GM21529 (cell line): ENCODE data around the gene PKM.
A peak's percentile ranks its signal among the peaks of the same experiment; 100 is the strongest.
"Not testable (repeated sequence)": the region's sequence is repeated elsewhere in the genome, so short reads cannot be mapped to it uniquely, and the experiment has no call there.

Experiments used
- ATAC-seq: cut with Tn5 transposase; IDR thresholded peaks from one replicate; pipeline ENCODE4 v1.9.1; 2021; ENCODE audit not compliant: unreplicated experiment

Gene PKM

DNA sequence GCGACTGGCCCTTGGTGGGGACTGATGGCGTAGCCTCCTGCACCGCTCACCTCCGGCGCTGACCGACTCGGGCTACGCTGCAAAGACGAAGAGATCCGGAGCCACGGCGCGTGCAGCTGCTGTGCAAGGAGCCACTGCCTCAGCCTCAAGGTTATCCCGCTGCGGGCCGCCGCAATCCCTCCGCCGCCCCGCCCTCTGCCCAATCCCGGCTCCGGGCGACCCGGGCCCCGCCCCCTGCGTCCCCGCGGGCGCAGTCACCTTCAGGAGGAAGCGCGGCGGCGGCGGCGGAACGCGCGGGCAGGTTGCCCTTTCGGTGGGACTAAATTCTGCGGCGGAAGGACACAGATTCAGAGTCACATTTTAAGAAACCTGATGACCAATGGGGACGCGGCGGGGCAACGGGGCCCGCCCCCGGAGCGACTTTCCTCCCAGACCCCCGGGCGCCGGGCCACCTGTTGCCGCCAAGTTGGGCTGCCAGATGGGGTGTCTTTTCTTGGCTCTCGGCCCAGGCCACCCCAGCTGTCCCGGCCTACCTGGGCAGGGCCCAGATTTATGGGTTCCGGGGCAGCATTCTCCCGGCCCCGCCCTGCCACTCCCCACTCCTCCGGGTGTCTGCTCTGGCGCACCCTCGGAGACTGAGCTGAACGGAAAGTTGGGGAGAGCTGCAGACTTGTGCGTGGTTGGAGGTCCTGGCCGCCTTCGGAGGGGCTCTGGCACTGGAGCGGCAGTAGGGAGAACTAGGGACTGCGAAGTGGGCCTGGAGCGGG lies at the start of gene PKM:
Gene PKM (minus strand): TSS at position 125 of the 767 bp plus-strand sequence. CDS start 12,093 bp downstream, outside the sequence.
- peak; percentile 35 for ATAC-seq

DNA sequence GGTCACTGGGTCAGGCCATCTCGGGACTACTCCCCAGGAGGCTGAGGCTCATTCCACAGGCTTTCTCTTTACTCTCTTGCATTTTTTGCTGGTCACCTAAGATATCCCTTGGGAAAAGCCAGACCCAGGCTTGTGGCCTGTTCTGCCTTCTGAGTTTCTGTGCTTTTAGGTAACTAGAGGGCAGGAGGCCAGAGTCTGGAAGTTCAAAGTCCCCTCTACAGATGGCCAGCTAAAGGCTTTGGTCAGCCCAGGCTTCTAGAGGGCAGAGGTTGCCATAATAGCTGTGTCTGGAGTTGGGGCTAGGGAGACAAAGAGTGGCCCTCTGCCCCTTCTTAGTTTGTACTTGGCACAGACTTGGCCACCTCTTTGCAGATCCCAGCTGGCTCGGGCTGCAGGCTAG lies 49.8 kb upstream of the PKM start:
- ATAC-seq: no peak

DNA sequence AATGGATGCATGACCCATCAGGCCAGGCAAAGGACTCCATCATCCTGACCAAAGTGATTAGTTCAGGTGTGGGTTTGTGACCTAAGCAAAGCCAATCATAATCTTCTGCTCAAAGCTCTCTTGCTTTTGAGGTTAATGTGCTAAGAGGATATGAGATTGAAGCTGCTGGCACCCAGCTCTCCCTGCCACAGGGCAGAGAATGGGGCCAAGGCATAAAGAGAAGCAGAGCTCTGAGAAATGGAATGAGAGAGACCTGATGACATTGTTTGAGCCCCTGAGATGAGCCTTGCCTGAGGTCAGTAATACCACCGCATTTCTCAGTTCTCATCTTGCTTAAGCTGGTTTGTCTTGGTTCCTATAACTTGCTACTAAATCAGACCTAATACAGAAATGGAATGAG lies 47.7 kb upstream of the PKM start:
- no peak for ATAC-seq

DNA sequence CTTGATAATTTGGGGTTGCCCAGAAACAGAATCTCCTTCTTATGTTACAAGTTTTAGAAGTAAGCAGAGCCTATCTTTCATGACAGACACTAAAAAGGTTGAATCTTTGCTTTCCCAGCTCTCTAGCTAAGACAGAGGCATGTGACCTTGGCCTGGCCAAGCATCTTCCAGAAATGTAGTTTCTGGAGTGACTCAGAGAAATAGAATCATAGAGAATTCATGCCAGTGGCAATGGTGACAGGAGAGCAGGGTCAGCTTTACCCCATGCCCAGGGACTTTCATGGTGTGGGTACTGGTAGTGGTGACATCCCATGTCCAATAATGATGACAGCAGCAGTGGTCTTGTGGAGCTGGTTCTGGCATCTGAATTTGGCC lies 45.3 kb upstream of the PKM start:
- ATAC-seq: no peak

DNA sequence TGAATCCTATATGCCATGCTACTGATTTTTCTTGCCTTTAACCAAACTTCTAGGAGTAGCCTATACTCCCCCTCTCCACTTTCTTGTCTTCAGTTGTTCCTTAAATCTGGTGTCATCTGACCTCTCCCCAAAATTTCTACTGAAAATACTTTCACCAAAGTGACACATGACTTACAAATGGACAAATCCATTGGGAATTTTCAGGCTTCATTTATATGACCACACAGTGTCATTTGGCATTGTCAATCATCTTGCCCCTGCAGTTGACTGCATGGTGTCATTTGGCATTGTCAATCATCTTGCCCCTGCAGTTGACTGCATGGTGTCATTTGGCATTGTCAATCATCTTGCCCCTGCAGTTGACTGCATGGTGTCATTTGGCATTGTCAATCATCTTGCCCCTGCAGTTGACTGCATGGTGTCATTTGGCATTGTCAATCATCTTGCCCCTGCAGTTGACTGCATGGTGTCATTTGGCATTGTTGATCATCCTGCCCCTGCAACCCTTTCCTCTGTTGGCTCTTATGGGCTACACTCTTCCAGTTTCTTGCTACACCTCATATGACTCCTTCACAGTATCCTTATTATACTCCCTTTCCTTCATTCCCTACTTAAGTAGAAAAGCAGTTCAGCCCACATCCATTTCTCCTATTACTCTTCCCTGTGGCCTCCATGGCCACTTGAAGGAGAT lies 44.8 kb upstream of the PKM start:
- not testable (repeated sequence) for ATAC-seq

DNA sequence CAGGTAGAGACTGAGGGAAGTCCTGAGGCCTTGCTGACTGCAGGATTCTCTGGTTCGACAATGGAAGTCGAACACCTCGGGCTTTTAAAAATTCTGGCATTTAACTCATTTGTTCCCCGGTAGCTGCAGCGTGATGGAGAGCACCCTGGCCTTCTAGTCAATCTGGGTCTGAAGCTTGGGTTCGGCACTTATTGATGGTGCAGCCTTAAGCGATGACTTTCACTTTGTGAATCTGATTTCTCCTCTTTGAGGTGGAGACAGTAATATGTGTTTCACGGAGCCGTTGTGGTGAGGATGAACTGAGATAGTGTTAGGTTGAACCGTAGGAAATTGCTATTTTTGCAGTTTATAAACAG lies 42.0 kb upstream of the PKM start:
- ATAC-seq: no peak

DNA sequence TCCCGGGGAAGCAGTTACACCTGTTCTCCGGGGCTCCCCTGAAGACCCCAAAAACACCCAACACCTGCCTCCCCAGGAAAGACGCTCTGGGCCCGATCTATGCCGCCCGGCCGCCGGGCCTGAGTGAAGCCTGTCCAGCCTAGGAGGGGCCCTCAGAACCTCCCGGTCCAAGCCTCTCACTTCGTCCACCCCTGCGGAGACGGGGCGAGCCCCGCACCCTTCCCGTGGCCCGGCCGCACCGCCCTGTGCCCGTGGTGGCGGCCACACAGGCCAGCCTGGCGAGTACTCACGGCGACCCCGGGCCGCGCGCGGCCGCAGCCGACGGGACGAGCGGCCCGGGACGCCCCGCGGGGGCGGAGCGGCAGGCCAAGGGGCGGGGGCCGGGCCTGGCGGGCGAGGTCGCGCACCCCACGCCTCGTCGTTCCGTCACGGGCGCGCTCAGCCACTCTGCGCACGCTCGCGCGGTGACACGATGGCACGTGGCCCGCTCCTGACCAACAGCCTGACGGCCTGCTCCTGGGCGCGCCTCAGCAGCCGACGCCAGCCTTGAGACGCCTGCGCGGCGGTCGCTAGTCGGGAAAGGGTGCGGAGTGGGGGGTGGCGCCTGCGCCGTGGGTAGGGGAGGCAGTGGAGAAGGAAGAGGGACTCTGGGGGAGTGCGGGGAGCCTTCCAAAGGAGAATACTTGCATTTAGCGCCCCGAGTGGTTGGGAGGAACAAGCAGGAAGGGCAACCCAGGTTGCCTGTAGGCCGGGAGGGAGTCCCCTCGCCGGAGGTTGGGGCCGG lies 41.4 kb upstream of the PKM start, which contains the start of gene PARP6:
Gene PARP6 (minus strand): TSS at position 342 of the 784 bp plus-strand sequence. CDS start 5,077 bp downstream, outside the sequence.
- ATAC-seq: peak; percentile 95

DNA sequence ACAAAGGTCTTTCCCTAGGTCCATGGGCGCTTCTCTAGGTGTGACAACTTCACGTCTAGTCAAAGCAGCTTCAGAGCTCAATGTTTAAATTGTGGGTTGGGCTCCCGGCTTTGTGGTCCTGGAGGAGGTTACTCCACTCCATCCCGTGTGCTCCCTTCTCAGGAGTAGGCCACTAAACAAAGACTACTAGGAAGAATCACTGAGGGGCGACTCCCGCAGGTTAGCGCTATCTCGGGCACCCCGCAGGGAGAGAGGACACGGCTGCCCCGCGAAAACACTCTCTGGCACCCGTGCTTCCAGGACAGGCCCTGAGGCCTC lies 40.9 kb upstream of the PKM start:
- ATAC-seq: no peak

DNA sequence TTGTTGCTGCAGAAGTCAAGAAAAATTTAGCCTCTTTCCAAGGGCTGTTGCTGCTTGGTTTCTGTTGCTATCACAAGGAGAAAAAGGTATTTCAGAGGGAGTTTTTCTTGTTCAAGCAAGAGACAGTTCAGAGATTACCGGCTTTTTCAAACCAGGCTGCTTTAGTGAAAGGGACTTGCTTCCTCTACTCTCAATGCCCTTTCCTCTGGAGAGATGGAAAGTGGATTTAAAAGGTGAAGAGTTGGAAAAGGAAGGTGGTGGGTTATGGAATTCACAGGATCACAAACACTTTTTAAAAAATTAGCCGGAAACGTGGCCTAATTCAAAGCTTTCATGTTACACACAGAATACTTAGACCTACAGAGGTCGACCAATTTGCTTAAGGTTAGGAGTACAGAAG lies 40.2 kb upstream of the PKM start:
- no peak for ATAC-seq

DNA sequence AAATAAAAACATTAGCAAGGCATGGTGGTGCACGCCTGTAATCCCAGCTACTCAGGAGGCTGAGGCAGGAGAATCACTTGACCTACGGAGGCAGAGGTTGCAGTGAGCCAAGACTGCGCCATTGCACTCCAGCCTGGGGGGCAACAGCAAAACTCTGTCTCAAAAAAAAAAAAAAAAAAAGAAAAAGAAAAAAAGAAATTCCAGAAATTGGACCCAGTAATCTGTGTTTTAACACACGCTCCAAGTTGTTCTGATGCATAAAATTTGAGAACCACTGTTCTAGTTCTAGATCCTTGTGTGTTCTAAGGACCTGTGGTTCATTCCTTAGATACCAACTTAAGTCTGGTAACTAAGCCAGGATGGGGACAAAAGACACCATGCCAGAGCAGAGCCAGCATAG lies 38.7 kb upstream of the PKM start:
- ATAC-seq: no peak

DNA sequence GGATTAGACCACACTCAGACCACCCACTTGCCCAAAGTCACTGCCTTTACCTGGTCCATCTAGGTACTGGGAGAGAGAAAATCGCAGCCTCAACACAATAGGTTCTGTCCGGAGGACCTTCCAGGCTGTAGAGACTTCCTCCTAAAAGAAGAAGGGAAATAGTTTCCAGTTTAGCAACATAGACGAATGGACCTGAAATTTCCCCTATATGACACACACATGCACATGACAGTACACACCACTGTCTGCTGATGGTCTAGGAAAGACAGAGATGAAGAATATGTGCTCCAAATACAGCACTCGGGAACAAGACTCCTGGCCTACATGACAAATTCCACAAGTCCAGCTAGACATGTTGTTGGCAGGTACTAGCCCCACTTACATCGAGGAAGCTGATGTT lies 34.0 kb upstream of the PKM start:
- no peak for ATAC-seq

DNA sequence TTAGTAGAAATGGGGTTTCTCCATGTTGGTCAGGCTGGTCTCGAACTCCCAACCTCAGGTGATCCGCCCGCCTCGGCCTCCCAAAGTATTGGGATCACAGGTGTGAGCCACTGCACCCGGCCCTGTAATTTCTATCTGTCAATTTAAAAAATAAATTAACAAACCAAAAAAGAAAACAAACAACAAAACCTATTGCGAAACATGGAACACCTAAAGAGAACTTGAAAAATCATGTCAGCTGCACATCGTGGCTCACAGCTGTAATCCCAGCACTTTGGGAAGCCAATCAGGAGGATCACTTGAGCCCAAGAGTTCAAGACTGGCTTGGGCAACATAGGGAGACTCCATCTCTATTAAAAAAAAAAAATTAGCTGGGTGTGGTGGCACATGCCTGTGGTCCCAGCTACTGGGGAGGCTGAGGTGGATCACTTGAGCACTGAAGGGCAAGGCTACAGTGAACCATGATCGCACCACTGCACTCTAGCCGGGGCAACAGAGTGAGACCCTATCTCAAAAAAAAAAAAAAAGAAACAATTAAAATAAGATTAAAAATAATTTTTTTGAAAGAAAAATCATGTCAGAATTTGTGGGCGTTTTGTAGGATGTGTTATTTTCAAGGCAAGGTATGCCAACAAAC lies 21.8 kb upstream of the PKM start:
- ATAC-seq: no peak

DNA sequence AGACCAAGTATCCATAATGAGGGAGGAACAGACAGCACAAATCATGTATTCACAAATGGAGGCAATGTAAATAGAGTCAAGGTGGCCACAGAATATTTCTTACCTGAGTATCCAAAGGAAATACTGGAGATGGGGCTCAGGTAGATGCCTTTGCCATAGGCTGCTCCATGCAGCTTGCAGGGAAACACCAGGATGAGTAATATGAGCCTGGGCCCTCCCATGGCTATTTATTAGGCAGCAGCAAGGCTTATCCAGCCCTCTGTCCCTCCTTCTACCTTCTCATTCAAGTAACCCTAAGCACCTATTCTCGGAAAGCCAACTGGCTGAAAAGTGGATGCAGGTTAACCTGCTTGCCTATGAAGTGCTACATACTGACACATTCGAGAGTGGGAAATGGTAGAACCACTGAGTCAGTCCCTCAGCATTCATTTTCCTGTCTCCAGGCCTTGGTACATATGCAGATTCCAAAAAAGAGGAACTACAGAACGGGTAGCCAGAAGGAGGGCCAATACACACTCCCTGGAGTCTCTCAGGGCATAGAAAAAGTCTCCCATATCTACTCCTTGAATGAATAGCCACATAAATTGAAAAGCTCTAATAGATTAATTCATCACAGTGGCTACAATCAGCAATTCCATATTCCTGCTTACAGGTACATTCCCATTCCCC lies 18.3 kb upstream of the PKM start:
- ATAC-seq: no peak

DNA sequence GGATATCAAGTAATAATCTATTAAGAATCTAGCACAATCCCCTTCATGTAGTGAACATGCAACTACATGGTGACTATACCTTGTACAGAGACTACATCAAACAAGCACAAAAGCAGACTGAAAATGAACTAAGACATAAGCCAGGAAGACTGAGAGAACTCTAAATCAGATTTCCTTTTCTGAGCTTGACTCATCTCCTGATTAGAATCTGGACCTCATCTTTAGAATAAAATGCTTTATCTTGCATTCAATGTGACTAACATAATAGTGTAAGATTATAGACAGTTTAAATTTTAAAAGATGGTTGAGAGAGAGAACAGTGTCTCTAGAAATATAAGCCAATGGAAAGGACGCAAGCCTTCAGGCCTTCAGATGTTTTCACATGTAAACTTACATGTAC lies 17.5 kb upstream of the PKM start:
- ATAC-seq: no peak

DNA sequence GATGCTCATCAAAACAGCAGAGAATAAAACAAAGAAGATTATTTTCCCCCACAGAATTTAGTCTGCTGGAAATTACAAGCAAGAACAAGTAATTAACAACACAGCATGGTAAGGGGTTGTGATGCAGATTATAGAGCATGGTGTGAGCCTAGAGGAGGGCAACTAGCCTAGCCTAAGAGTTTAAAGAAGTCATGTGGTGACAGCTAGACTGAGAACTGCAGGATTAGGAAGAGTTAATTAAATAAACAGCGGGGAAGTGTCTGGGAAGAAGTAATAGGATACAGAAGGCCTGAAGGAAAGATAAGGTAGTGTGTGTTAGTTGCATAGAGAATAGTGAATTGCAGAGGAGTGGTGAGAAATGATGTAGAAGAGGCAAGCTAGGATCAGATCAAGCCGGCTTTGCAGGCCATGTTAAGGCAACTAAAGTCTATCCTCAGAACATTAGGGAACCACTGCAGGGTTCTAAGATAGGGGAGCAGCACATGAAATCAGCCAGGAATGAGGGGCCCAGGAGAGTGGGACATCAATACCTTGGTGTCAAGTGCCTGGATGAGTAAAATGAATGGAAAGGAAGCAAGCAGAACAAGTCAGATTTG lies 11.9 kb upstream of the PKM start:
- ATAC-seq: no peak

DNA sequence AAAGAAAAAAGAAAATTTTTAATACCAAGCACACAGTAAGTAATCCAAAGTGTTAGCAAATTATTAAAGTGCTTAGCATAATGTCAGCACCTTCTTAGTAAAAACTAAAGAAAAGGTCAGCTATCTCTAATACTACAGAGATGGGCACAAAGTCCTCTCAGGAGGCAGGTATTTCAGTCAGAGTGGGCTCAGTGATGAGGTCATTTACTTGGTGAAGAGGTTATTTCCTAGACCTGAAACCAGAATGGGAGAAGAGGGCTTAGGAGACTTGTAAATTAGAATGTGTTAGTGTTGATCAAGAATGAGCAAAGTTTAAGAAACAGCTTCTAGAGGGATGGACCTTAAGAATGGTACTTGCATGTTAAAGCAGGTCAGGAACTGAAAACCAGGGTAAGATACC lies 8.7 kb upstream of the PKM start:
- no peak for ATAC-seq

DNA sequence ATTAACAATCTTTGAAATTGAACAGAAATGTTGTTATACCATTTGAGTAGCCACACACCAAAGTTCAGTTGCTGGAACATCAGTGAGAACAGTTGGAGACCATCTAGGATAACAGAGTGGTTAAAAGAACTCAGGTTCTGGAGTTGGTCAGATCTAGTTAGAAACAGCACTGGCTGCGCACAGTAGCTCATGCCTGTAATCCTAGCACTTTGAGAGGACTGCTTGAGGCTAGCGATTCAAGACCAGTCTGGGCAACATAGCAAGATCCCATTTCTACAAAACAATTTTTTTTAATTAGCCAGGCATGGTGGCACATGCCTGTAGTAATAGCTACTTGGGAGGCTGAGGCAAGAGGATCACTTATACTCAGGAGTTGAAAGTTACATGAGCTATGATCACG lies 7.6 kb upstream of the PKM start:
- ATAC-seq: no peak

DNA sequence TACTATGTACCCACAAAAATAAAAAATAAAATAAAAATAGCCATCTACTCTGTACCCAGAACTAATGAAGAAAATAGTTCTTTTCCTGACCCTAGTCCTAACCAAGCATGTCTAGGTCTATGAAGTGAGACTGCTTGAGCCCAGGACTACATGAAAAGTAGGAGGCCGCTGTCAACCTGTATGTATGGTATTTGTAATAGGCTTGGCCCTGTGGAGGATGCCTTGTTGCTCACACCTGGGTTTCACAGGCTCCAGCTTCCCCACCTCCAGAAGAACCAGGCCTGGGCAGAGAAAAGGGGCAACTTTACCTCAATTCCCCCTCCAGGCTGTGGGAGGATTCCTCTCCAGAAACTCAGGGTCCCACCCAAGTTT lies 6.8 kb upstream of the PKM start:
- no peak for ATAC-seq

DNA sequence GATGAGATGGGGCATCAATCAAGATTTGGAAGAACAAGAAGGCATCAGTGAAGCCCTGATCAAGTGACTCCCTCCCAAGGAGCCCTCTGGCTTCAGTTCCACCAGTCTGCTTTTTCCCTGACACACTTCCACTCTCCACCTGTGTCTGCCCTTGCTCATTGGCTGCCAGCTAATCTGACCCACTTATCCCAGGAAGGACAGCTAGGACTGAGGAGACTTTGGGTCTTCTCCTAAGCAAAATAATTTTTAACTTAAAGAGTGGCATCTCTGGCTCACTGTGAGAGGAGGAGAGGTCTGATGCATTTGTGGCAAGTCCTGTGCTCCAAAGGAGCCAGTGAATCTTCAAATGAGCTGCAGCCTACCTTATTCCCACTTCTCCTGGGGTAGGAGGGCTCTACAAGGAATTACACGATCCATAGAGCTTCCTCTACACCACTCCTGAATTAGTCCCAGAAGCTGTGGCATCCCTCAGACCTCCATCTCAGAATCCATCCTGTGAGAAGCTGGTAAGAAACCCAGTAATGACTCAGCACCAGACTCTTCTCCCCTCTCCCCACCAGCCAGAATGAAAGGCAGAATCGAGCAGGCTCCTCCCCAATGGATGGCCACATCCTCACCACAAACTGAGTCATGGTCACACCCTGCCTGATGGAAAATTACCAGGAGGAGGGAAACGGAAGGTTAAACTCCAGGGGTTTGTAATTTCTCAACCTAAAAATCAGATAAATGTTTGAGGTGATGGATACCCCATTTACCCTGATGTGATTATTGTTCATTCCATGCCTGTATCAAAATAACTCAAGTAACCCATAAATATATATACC lies 6.3 kb upstream of the PKM start:
- ATAC-seq: peak; percentile 79
